HG02623 (cell line): ENCODE data around the gene IL1B.

Experiments
- ATAC-seq: cut with Tn5 transposase; IDR thresholded peaks from one replicate; pipeline ENCODE4 v1.9.1; 2021; ENCODE audit warnings: moderate library complexity; ENCODE audit not compliant: unreplicated experiment

Gene IL1B

GRCh38 chr2:112807233-112807807 is 29.3 kb downstream of the IL1B start:
- no peak for ATAC-seq

DNA sequence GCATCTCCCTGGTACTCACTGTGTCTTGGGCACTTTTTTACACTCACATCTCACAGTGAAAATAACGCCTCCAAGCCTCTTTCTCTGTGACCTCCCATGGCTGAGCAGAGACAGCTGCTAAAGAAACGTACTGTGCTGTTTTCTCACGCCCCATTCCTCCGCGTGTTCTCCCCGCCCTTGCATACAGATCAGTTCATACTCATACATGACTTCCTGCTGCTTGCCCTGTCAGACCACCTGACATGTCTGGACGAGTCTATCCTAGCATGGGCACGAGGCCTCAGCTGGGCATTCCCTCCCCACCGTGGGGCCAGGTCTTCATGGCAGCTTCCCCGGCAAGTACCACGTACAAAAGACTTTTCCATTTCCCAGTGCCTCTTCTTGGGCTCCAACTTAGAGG is 31.0 kb downstream of the IL1B start:
- peak; percentile 50 for ATAC-seq

DNA sequence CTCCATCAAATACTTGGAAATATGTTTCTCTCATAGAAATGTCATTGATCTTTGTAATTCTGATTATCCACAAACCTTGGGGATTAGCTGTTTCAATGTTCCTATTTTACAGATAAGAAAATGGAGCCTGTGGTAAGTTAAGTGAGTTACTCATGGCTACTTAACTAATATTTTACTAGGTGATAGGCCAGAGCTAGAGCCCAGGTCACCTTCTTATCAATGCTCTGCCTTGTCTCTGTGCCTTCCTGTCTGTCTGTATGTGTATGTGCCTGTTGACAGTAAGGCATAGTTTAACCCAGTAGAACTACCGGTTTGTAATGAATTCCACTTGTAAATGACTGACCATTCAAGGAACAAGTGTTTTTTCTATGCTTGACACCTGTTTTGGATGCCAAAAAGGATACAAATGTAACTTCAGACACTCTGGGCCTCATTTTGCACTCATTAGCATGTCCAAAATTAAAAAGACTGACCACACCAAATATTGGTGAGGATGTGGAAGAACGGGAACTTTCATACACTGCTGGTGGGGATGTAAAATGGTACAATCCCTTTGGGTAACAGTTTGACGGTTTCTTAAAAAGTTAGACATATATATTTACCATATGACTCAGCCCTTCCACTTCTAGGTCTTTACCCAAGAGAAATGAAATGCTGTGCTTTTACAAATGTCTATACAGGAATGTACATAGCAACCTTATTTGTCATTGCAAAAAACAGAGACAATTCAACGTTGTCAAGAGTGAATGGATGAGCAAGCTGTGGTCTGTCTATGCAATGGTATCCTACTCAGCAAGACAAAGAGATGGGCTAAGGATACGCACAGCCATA is 32.7 kb downstream of the IL1B start:
- ATAC-seq = no peak

GRCh38 chr2:112800881-112801583 is 35.5 kb downstream of the IL1B start:
- ATAC-seq = no peak

- no peak for ATAC-seq
Measured at GRCh38 chr2:112798979-112799975, 37.3 kb downstream of the IL1B start.

DNA sequence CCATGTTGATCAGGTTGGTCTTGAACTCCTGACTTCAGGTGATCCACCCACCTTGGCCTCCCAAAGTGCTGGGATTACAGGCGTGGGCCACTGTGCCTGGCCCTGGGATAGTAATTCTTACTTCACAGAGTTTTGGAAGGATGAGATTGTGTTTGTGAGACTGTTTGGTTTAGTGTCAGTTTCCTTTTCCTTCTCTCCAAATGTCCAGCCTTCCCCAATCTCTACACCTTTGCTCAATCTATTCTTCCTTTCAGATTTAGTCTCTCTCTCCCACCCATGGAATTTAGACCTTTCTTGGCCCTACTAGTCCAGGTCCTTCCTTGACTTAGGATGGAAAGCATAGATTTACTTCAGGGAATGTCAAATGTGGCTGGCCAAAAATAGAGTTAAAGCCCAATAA is 40.1 kb downstream of the IL1B start:
- ATAC-seq = no peak

DNA sequence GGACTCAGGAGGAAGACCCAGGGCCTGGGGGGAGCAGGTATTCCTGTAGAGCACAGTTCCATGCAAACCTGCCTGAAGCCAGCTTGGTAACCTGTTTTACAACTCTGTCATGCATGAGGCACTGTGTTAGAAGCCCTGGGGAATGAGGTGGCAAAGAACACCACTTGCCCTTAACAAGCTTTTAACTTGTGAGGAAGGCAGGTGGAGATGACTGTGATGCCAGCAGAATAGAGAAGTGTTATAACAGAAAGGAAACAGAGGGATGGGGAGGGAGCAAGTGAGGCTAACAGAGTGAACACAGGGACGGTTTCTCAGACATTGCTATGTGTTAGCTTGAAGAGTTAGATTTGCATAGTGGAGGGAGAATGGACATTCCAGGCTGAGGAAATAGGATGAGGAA is 40.8 kb downstream of the IL1B start:
- no peak for ATAC-seq

- no peak for ATAC-seq
Measured at GRCh38 chr2:112794841-112795240, 41.7 kb downstream of the IL1B start.

DNA sequence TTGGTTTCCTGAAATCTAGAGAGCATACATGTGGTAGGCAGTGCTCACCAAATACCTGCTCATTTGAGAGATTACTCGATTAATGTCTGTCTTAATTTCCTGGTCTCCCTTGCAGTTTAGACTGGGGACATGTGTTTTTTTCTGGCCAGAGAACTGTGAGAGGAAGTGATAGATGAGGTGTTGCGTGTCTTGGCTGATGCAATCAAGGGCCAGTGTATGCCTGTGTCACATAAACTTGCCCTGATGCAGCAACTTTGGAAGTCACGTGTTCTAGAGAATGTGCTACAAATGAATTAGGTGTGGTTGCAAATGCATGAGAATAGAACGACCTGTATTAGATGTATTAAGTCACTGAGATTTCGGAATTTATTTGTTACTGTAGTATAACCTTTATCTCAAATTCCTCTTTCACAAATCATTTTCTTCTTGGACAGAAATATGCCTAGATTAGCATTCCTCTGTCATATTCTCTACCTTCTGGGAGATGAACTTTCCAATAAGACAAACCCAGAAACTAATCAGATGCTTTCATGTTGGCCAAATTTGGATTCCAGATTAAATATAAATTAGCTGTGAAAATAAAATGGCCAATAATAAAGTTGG is 42.3 kb downstream of the IL1B start:
- peak; percentile 58 for ATAC-seq

- no peak for ATAC-seq
Measured at GRCh38 chr2:112793449-112793978, 43.1 kb downstream of the IL1B start.

DNA sequence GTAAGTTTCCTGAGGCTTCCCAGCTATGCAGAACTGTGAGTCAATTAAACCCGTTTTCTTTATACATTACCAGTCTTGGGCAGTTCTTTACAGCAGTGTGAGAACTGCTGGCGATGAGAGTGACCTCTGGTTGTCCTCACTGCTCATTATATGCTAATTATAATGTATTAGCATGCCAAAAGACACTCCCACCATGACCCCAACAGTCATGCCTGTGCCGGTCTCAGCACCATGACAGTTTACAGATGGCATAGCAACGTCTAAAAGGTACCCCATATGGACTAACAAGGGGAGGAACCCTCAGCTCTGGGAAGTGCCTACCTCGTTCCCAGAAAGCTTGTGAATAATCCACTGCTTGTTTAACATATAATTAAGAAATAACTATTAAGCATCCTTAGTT is 44.2 kb downstream of the IL1B start:
- ATAC-seq = no peak

DNA sequence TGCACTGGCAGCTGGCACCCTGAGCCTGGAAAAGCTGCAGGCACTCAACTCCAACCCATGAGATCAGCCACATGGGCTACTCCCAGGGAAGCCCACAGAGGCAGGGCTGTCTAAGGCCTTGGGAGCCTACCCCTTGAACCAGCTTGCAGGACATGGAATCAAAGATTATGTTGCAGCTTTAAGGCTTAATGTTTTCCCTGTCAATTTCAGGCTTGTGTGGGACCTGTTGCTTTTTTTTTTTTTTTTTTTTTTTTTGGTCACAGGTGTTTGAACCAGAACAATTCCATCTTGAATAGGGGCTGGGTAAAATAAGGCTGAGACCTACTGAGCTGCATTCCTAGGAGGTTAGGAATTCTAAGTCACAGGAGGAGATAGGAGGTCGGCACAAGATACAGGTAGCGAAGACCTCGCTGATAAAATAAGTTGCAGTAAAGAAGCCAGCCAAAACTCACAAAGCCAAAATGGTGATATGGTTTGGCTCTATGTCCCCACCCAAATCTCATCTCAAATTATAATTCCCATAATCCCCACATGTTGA is 44.8 kb downstream of the IL1B start:
- ATAC-seq = no peak

DNA sequence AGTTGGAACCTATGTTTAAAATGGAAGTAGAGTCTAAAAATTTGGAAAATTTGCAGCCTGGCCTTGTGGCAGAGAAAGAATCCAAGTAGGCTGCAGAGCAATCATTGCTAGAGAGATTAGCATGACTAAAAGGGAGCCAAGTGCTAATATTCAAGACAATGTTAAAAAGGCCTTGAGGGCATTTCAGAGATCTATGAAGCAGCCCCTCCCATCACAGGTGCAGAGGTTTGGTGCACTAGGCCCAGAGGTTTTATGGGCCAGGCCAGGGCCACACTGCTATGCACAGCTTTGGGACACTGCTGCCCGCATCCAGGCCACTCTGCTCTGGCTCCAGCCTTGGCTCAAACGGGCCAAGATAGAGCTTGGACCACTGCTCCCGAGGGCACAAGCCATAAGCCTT is 45.6 kb downstream of the IL1B start:
- no peak for ATAC-seq

DNA sequence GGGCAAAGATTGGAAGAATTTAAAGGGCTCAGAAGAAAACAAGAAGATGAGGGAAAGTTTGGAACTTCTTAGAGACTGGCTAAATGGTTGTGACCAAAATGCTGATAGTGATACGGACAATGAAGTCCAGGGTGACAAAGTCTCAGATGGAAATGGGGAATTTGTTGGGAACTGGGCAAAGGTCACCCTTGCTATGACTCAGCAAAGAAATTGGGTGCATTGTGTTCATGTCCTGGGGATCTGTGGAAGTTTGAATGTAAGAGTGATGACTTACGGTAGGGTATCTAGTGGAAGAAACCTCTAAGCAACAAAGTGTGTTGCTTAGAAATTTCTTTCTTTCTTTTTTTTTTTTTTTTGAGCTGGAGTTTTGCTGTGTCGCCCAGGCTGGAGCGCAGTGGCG is 46.3 kb downstream of the IL1B start:
- no peak for ATAC-seq

DNA sequence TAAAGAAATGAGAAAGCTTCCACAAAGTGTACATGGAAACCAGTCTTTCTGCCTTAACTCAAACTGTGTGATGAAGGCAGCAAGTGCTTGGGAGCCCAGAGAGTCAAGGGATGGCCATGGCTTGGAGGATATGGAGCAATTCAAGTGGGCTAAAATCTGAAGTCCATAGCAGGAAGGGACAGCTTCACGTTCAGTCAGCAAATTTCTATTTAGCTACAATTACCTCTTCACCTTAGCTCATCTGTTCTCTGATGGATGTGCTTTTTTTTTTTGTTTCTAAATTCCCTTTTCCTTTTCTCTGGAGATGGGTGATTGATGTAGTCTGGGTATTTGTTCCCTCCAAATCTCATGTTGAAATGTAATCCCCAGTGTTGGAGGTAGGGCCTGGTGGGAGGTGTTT is 47.4 kb downstream of the IL1B start:
- ATAC-seq = no peak

DNA sequence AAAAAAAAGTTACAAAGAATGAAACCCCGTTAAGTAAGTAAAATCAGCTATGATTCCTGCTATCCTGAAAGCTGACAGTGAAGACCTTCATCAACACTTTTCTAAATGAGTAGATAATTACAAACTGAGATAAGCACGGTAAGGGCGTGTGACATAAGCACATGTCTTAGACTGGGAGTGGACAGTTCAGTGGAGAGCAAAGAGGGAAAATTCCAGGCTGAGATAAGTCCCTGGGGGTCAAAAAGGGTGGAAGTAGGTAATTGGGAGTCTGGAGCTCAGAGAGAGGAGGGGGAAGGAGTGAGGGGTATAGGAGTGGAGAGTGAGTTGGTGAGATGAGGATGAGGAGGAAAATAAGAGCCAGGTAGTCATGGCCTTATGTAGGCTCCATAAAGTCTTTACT is 47.9 kb downstream of the IL1B start:
- ATAC-seq = no peak

GRCh38 chr2:112787729-112788393 is 48.7 kb downstream of the IL1B start:
- no peak for ATAC-seq

- no peak for ATAC-seq
Measured at GRCh38 chr2:112787294-112787693, 49.3 kb downstream of the IL1B start.
